AG04449 (cell line): Measurements from ENCODE around the gene POU2AF1.

Experiments used
- CTCF ChIA-PET: fragments of 350-600 bp; formaldehyde crosslinking; extraction: SDS; loops from one replicate; lab custom pipeline; 2021; ENCODE audit warnings: antibody characterized with exemption; lab: Yijun Ruan, JAX
- POLR2A ChIA-PET: fragments of 400-600, 350-600 bp; formaldehyde crosslinking; extraction: SDS; loops from one replicate; lab custom pipeline; 2020; ENCODE audit warnings: antibody characterized with exemption, inconsistent platforms; lab: Yijun Ruan, JAX
- DNase-seq: peaks from one replicate; pipeline ENCODE4 v3.0.0-alpha.2; 2010; ENCODE audit warnings: low read depth, low spot score
- H3K4me3 ChIP-seq: 2 replicates; pipeline ENCODE4 v1.5.1; 2011; ENCODE audit warnings: low read depth, mild to moderate bottlenecking, control low read depth, low read length
- TF ChIP-seq, protein P1 (sequence below): IDR thresholded peaks from one replicate; pipeline ENCODE4 v1.5.1; 2011; ENCODE audit warnings: mild to moderate bottlenecking, moderate library complexity, low read length, control low read depth, inconsistent platforms; ENCODE audit not compliant: insufficient read depth; ENCODE audit errors: missing control alignments

POU2AF1 gene

GRCh38 chr11:111417011-111417765 is 38.1 kb upstream of the POU2AF1 start:
- TF ChIP-seq, protein P1, sequence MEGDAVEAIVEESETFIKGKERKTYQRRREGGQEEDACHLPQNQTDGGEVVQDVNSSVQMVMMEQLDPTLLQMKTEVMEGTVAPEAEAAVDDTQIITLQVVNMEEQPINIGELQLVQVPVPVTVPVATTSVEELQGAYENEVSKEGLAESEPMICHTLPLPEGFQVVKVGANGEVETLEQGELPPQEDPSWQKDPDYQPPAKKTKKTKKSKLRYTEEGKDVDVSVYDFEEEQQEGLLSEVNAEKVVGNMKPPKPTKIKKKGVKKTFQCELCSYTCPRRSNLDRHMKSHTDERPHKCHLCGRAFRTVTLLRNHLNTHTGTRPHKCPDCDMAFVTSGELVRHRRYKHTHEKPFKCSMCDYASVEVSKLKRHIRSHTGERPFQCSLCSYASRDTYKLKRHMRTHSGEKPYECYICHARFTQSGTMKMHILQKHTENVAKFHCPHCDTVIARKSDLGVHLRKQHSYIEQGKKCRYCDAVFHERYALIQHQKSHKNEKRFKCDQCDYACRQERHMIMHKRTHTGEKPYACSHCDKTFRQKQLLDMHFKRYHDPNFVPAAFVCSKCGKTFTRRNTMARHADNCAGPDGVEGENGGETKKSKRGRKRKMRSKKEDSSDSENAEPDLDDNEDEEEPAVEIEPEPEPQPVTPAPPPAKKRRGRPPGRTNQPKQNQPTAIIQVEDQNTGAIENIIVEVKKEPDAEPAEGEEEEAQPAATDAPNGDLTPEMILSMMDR: no peak
- CTCF ChIA-PET: interaction anchor here (1.4 to 2.5 kb wide), 3 partner anchors 12 to 133 kb away, joined by 3 to 11 read pairs (median 6); no protein-coding TSS in a partner anchor
- DNase-seq: no peak
- H3K4me3 ChIP-seq: no peak overlapping the region
- POLR2A ChIA-PET: no interaction called here

DNA sequence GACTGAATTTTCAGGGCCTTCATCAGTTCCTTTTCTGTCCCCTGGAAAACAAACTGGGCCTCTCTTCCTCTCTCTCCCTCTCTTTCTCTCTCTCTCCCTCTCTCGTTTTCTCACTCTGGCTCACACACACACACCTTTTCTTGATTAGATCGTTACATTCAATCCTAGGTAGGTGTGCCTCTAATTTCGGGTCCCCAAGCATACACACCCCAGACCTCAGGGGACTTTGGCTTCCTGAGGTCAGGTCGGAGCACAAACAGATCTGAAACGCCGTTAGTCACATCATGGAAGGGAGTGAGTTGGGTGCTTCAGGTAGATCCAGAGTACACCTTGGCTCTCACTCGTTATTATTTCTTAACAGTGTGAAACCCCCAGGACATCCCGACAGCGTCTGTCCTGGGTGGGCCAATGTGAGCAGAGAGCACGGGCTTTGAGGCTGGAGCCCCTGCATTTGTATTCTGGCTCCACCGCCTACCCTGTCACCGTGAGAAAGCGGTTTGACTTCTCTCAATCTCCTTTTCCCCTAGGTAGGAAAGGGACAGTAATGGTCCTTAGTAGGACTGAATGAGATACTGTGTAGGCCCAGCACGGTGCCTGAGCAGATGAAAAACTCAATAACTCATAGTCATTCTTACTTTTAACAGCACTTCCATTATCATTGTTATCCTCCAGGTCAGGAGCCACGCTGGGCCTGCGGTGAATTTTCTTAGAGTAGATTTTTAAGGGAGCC is 37.3 kb upstream of the POU2AF1 start:
- H3K4me3 ChIP-seq: no peak overlapping the region
- TF ChIP-seq, protein P1: no peak
- DNase-seq: no peak
- ChIA-PET POLR2A (no interaction called here), CTCF (interaction anchor here (1.4 to 2.5 kb wide), 2 partner anchors 13 to 30 kb away, joined by 3 to 11 read pairs; no protein-coding TSS in a partner anchor)

GRCh38 chr11:111414936-111415335 is 35.9 kb upstream of the POU2AF1 start:
- TF ChIP-seq, protein P1: no peak
- ChIA-PET POLR2A (no interaction called here), CTCF (no interaction called here)
- H3K4me3 ChIP-seq: no peak overlapping the region
- no peak for DNase-seq

GRCh38 chr11:111414267-111414931 is 35.3 kb upstream of the POU2AF1 start:
- TF ChIP-seq, protein P1: no peak
- no peak for DNase-seq
- no peak overlapping the region for H3K4me3 ChIP-seq
- POLR2A ChIA-PET: no interaction called here
- CTCF ChIA-PET: no interaction called here

- H3K4me3 ChIP-seq: no peak overlapping the region
- CTCF ChIA-PET: no interaction called here
- DNase-seq: no peak
- TF ChIP-seq, protein P1: no peak
- POLR2A ChIA-PET: no interaction called here
Measured at GRCh38 chr11:111413849-111414248, 34.8 kb upstream of the POU2AF1 start.
